ENCODE data around the gene SFT2D3.
A peak's percentile ranks its signal among the peaks of the same experiment; 100 is the strongest.

SFT2D3 gene

GRCh38 chr2:127664065-127664894 is 37.0 kb upstream of the SFT2D3 start:
- no peak for DNase-seq (ENCODE audit: low read depth in 2 of 2)

- DNase-seq (ENCODE audit: low read depth in 2 of 2), result no peak
Observed at GRCh38 chr2:127664895-127665225, 36.4 kb upstream of the SFT2D3 start.

GRCh38 chr2:127665267-127665893 is 35.9 kb upstream of the SFT2D3 start:
- DNase-seq (ENCODE audit: low read depth in 2 of 2), result no peak

GRCh38 chr2:127669056-127669455 is 32.2 kb upstream of the SFT2D3 start:
- no peak for DNase-seq (ENCODE audit: low read depth in 2 of 2)

GRCh38 chr2:127670055-127670956 is 31.0 kb upstream of the SFT2D3 start:
- DNase-seq (ENCODE audit: low read depth in 2 of 2), result no peak

GRCh38 chr2:127670957-127671290 is 30.4 kb upstream of the SFT2D3 start:
- DNase-seq (ENCODE audit: low read depth in 2 of 2), result no peak

GRCh38 chr2:127671557-127672302 is 29.6 kb upstream of the SFT2D3 start:
- DNase-seq (ENCODE audit: low read depth in 2 of 2), result no peak

- no peak for DNase-seq (ENCODE audit: low read depth in 2 of 2)
Observed at GRCh38 chr2:127672341-127673224, 28.7 kb upstream of the SFT2D3 start.

GRCh38 chr2:127673291-127674069 is 27.8 kb upstream of the SFT2D3 start:
- DNase-seq (ENCODE audit: low read depth in 2 of 2), result no peak

- DNase-seq (ENCODE audit: low read depth in 2 of 2), result peak in 1 of 2 donors; percentile 13
Observed at GRCh38 chr2:127674241-127675209, 26.8 kb upstream of the SFT2D3 start.

GRCh38 chr2:127675331-127676261 is 25.7 kb upstream of the SFT2D3 start, which contains the start of gene LIMS2:
Gene LIMS2 (minus strand): TSS chr2:127675530. CDS start chr2:127675024, 506 bp downstream.
- no peak for DNase-seq (ENCODE audit: low read depth in 2 of 2)

GRCh38 chr2:127676906-127677305 is 24.4 kb upstream of the SFT2D3 start:
- DNase-seq (ENCODE audit: low read depth in 2 of 2), result no peak

- no peak for DNase-seq (ENCODE audit: low read depth in 2 of 2)
Observed at GRCh38 chr2:127678531-127678930, 22.8 kb upstream of the SFT2D3 start.

GRCh38 chr2:127678991-127679390 is 22.3 kb upstream of the SFT2D3 start:
- DNase-seq (ENCODE audit: low read depth in 2 of 2), result no peak

GRCh38 chr2:127679680-127680361 is 21.5 kb upstream of the SFT2D3 start:
- DNase-seq (ENCODE audit: low read depth in 2 of 2), result no peak

GRCh38 chr2:127680706-127681287 is 20.5 kb upstream of the SFT2D3 start:
- no peak for DNase-seq (ENCODE audit: low read depth in 2 of 2)
